Cortex of kidney (tissue), 1 donor: ENCODE results near the gene FCRL5.

ENCODE experiments used
- DNase-seq: peaks from one replicate; lab custom pipeline; 2025; lab: John Stamatoyannopoulos, UW

Gene FCRL5

DNA sequence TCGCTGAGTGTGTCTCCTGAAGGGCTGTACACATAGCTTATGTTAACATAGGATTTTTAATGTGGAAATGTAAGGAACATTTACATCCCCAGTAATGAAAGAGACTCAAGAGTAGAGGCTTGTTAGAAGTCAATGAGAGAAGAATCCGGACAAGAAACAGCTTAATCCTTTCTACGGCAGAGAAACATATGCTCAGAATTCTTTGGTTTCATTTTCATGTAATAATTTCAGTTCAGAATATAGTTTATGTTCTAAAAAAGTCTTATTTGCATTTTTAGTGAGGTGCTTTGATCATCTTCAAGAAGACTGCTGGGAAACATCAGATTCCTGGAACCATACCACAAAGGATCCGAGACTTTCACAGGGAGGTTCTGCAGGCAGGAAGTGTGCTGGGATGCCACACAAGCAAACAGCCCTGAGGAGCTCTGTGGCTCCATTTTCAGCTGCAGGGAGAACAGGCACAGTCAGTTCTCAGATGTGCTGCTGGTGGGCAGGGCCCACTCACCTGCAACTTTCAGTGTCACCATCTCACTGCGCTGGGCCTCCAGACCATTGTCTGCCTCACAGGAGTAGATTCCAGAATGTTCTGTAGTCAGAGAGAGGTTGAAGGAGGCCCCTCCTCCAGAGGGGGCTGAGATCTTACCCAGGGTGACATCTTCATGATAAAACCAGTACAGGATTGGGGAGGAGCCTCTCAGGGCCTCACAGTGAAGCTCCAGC lies 28.4 kb downstream of the FCRL5 start:
- no peak for DNase-seq

GRCh38 chr1:157521056-157521455 lies 31.3 kb downstream of the FCRL5 start:
- no peak for DNase-seq

DNA sequence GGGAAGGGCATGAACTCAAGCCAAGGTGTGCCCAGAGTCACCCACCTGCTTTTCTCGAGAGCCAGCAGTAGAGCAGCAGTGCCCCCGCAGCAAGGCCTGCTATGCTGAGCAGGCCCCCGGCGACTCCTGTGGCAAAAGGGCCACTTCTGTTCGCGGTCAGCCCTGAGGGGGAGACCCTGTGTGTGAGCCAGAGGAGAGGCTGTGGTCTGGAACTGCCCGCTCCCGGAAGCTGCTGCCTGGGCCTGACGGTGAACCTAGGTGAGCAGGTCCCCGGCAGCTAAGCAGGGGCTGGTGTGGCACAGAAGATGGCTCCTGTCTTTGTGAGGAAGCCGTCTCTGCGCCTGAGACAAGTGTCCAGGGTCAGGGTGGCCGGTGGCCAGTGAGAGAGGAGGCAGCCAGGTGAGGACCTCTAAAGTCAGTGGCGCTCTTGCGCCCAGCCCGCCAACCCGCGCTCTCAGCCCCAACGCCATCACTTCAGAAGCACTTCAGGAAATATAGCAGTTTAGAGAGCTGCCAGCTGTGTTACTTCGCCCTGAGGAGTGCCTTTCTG lies 31.9 kb downstream of the FCRL5 start:
- no peak for DNase-seq

DNA sequence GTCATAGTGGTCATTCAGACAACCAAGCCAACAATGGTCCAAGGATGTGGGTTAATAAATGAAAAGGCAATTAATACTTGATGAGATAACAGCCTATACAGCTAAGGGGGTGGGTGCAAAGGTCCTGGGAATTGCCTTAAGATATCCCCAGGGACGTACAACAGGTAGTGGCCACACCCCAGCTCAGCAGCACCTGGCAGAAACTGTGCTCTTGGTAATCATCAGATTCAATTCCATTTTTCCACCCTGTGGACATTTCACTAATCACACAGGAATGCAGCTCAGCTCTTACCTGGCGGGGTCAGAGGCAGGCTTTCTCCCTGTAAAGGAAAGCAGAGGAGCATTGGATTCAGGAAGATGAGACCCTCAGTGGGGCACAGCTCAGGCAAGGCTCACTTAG lies 32.9 kb downstream of the FCRL5 start:
- DNase-seq = no peak

DNA sequence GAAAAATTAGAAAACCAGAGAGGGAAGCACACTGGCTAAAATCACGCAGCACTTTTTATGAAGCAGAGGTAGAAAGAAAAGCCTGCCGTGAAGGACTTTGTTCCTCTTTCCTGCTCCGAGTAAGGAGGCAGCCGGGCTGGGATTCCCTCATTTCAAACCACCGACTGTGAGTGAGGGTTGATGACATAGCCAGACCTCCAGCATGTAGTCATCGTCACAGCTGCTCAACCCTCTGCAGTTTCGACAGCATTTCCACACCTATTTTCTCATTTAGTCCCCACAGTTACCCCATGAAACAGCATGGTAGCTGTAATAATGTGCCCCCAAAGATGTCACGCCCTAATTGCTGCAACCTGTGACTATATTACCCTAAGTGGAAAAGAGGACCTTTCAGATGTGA lies 35.3 kb downstream of the FCRL5 start:
- DNase-seq = no peak

GRCh38 chr1:157515709-157516108 lies 36.6 kb downstream of the FCRL5 start:
- no peak for DNase-seq

GRCh38 chr1:157515141-157515540 lies 37.2 kb downstream of the FCRL5 start:
- no peak for DNase-seq

GRCh38 chr1:157512036-157512969 lies 40.0 kb downstream of the FCRL5 start:
- no peak for DNase-seq

- no peak for DNase-seq
These were observed 42.6 kb downstream of the FCRL5 start for GRCh38 chr1:157509546-157510232.

GRCh38 chr1:157505481-157506272 lies 46.6 kb downstream of the FCRL5 start:
- no peak for DNase-seq

GRCh38 chr1:157504646-157505045 lies 47.7 kb downstream of the FCRL5 start:
- DNase-seq = no peak

GRCh38 chr1:157499521-157499920 lies 52.8 kb downstream of the FCRL5 start:
- no peak for DNase-seq

- DNase-seq = no peak
These were observed 53.6 kb downstream of the FCRL5 start for GRCh38 chr1:157498736-157499090.

GRCh38 chr1:157497987-157498735 lies 54.2 kb downstream of the FCRL5 start:
- no peak for DNase-seq

- no peak for DNase-seq
These were observed 55.0 kb downstream of the FCRL5 start for GRCh38 chr1:157497284-157497683.

DNA sequence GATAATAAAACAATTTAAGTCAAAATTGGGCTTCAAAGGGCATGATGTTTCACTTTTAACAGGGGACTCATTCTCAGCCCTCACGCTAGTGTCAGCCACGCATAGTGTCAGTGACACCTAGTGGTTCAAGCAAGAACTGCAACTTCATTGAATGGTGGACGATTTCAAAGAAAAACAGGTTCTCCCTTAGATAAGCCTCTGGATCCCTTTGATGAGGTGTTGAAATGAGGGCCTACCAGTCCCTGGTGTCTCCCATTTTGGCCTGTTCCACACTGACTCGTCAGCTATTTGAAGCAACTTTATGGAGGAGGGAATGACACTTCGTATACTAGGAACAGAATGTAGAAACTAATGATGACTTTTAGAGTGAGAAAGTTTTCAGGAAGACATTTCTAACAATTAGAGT lies 56.2 kb downstream of the FCRL5 start:
- DNase-seq = no peak

DNA sequence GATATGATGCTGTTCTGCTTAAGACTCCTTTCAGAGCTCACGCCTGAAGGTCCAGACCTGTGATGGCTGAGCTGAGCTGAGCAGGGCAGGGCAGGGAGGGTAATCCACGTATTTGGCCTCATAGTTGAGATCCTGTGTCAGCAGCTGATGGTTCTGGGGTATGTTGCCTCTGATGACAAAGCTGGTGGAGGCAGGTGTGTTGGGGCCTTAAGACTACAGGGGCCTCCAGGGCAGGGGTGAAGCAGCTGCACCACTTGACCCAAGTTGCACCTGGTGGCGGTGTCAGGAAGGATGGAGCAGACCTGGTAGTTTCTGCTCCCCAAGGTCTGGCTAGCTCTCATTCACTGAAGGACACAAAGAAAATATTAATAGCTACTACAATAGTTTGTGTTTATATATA lies 57.0 kb downstream of the FCRL5 start:
- no peak for DNase-seq

DNA sequence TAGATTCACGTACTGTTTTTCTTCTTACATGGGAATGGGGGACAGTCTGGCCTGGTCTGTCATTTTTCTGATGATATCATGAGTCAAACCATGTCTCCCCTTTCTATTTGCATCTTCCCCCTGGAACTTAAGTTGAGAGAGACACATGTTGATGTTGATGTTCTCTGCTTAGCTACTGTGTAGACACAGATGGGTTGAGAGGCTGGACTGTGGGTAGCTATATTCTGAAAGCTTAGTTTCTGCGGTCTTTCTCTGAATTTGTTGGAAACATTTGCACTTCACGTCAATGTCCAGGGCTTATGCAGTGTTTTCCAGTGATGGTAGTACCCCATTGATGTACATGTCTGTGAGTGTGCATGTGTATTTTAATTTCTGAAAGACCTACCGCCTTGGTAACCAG lies 58.2 kb downstream of the FCRL5 start:
- DNase-seq = no peak

- no peak for DNase-seq
These were observed 61.7 kb downstream of the FCRL5 start for GRCh38 chr1:157490467-157491165.

GRCh38 chr1:157488156-157488555 lies 64.2 kb downstream of the FCRL5 start:
- no peak for DNase-seq
